ENCODE data around the gene PTBP2.

The PTBP2 gene

DNA sequence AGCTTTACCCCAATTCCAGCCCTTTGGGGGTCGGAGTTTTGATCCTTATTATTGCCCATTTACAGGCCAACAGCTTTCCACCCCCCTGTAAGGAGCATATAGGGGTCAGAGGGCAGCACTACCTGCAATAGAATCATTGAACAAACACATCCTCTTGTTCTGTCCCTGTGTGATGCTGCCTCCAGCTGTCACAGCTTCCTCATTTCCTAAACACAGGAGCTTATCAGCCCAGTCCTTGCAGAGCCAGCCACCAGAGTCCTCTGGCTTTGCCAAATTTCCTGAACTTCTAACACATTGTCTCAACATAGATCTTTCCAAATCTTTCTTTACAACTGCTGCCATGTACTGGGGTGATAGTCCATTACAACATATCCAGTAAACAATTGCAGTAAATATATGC lies 32.8 kb upstream of the PTBP2 start:
- no peak overlapping the region for H3K4me3 Mint-ChIP-seq

DNA sequence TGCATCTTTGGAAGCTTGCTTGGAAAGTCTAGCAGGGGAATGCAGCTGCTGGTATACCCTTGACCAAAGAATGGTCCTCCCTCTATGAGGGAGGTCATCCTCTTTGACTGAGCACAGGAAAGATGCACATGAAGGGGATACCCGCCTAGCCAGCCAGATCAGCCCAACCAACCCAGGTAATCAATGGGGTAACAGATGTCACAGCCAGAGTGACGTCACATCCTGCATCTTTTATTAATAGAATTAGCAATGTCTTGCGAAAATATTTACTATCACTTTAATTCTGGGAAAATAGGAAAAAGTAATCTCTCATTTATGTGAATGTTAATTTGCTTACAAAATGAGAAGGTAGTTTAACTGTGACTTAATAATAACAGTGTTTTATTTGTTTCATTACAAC lies 25.6 kb upstream of the PTBP2 start:
- TF ChIP-seq, protein P1, sequence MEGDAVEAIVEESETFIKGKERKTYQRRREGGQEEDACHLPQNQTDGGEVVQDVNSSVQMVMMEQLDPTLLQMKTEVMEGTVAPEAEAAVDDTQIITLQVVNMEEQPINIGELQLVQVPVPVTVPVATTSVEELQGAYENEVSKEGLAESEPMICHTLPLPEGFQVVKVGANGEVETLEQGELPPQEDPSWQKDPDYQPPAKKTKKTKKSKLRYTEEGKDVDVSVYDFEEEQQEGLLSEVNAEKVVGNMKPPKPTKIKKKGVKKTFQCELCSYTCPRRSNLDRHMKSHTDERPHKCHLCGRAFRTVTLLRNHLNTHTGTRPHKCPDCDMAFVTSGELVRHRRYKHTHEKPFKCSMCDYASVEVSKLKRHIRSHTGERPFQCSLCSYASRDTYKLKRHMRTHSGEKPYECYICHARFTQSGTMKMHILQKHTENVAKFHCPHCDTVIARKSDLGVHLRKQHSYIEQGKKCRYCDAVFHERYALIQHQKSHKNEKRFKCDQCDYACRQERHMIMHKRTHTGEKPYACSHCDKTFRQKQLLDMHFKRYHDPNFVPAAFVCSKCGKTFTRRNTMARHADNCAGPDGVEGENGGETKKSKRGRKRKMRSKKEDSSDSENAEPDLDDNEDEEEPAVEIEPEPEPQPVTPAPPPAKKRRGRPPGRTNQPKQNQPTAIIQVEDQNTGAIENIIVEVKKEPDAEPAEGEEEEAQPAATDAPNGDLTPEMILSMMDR (IDR thresholded peaks at IDR 0.05; ENCODE audit: unreplicated experiment in 3 of 3): no peak
- peaks cover 10% of the 10 kb centered on the region for H3K9me3 Mint-ChIP-seq
- no peaks in the 10 kb centered on the region for H3K36me3 Mint-ChIP-seq (ENCODE audit: low read depth)
- H3K27ac Mint-ChIP-seq: no peak overlapping the region
- no peak overlapping the region for H3K4me3 Mint-ChIP-seq
- H3K27me3 Mint-ChIP-seq (ENCODE audit: low read depth): no peaks in the 10 kb centered on the region
- H3K4me1 Mint-ChIP-seq: no peaks in the 10 kb centered on the region

More for the DNA sequence above, 32.8 kb upstream of the PTBP2 start:
- Mint-ChIP-seq H3K9me3 (no peaks in the 10 kb centered on the region), H3K4me1 (no peaks in the 10 kb centered on the region), H3K36me3 (ENCODE audit: low read depth) (no peaks in the 10 kb centered on the region), H3K27me3 (ENCODE audit: low read depth) (no peaks in the 10 kb centered on the region), H3K27ac (no peak overlapping the region)
- TF ChIP-seq, protein P1 (IDR thresholded peaks at IDR 0.05; ENCODE audit: unreplicated experiment in 3 of 3): no peak

DNA sequence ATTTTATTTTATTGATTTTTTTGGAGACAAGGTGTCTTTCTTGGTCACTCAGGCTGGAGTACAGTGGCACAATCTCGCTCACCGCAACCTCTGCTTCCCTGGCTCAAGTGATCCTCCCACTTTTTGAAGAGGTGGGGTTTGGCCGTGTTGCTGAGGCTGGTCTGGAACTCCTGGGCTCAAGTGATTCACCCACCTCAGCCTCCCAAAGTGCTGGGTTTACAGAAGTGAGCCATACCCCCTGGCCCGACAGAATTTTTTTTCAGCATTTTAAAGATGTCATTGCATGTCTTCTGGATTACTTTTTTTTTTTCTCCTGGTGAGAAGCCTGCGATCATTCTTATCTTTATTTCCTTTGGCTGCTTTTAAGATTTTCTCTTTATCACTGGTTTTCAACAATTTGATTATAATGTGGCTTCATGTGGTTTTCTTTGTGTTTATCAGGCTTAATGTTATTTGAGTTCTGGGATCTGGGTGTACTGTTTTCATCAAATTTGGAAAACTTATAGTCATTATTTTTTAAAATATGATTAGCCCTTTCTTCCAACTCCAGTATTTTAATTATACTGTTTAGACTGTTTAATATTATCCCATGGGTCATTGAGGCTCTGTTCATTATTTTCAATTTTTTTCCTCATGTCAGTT lies 23.1 kb upstream of the PTBP2 start:
- H3K4me1 Mint-ChIP-seq: no peaks in the 10 kb centered on the region
- TF ChIP-seq, protein P1 (IDR thresholded peaks at IDR 0.05; ENCODE audit: unreplicated experiment in 3 of 3): no peak
- H3K36me3 Mint-ChIP-seq (ENCODE audit: low read depth): no peaks in the 10 kb centered on the region
- H3K4me3 Mint-ChIP-seq: no peak overlapping the region
- no peaks in the 10 kb centered on the region for H3K27me3 Mint-ChIP-seq (ENCODE audit: low read depth)
- H3K27ac Mint-ChIP-seq: no peak overlapping the region
- peaks cover 10% of the 10 kb centered on the region for H3K9me3 Mint-ChIP-seq

DNA sequence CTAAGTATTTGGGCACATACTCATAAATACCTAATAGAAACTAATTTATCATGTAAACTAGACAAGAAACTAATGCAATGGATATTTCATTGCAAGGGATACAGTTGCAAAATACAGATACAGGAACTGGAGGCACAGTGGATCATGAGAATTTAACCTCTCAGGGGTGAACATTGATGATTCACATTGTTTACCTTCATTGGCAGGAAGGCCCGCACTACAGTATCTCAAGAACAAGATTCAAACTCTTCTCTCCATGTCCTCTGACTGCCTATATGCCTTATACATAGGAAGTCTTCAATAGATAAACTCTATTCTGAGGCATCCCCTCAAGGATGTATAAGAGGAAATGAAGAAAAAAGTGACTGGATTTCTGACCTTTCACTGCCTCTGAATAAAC lies 18.4 kb upstream of the PTBP2 start:
- Mint-ChIP-seq H3K36me3 (ENCODE audit: low read depth) (no peaks in the 10 kb centered on the region), H3K27ac (no peak overlapping the region), H3K4me1 (no peaks in the 10 kb centered on the region), H3K9me3 (peaks cover 6% of the 10 kb centered on the region), H3K4me3 (no peak overlapping the region), H3K27me3 (ENCODE audit: low read depth) (no peaks in the 10 kb centered on the region)
- TF ChIP-seq, protein P1 (IDR thresholded peaks at IDR 0.05; ENCODE audit: unreplicated experiment in 3 of 3): no peak

DNA sequence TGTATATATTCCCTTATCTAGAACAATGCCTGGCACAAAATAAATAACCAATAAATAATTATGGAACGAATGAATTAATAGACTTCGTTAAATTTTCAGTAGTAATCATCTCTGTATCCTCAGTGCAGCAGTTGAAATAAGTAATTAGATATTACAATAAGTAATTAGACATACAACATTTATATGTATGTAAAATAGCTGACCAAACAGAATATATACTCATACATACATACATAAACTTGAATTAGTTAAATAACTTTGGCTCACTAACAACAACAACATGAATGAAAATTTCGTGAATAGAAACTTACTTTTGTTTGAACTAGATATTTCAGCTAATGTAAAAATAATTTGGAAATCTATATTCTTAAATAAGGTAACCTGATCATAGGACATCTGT lies 14.6 kb upstream of the PTBP2 start:
- Mint-ChIP-seq H3K27ac (no peak overlapping the region), H3K9me3 (no peaks in the 10 kb centered on the region), H3K36me3 (ENCODE audit: low read depth) (no peaks in the 10 kb centered on the region), H3K4me3 (no peak overlapping the region), H3K4me1 (no peaks in the 10 kb centered on the region), H3K27me3 (ENCODE audit: low read depth) (no peaks in the 10 kb centered on the region)
- TF ChIP-seq, protein P1 (IDR thresholded peaks at IDR 0.05; ENCODE audit: unreplicated experiment in 3 of 3): no peak

DNA sequence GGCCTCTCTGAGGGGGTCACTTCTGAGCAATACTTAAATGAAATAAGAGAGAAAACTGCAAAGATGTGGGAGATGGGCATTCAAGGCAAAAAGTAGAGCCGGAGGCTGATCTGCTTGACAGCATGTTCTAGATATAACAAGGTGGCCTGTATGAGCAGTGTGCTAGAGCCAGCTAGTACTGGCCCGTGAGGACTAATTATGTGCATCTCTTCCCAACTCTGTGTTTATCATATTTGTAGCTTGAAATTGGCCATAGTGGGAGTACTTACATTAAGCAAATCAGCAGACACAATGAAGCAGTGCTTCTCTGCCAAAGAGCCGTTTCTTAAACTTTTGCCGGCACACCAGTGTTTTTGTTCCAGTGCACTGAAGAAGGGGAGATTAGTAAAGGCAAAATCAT lies 13.1 kb upstream of the PTBP2 start:
- no peaks in the 10 kb centered on the region for H3K4me1 Mint-ChIP-seq
- H3K27me3 Mint-ChIP-seq (ENCODE audit: low read depth): no peaks in the 10 kb centered on the region
- no peaks in the 10 kb centered on the region for H3K9me3 Mint-ChIP-seq
- no peak overlapping the region for H3K27ac Mint-ChIP-seq
- TF ChIP-seq, protein P1 (IDR thresholded peaks at IDR 0.05; ENCODE audit: unreplicated experiment in 3 of 3): no peak
- no peak overlapping the region for H3K4me3 Mint-ChIP-seq
- H3K36me3 Mint-ChIP-seq (ENCODE audit: low read depth): no peaks in the 10 kb centered on the region
